GM12892 (cell line): Measurements from ENCODE around the gene BIVM.
A peak's percentile ranks its signal among the peaks of the same experiment; 100 is the strongest.

ENCODE experiments used
- DNase-seq: peaks from one replicate; pipeline ENCODE4 v3.0.0; 2011; ENCODE audit not compliant: insufficient read length
- FAIRE-seq: peaks from 2 replicates; lab custom pipeline; 2011; peaks lifted over from hg19 to GRCh38; lab: Jason Lieb, UNC
- POLR2A ChIP-seq: IDR thresholded peaks from 2 replicates; pipeline ENCODE4 v1.6.1; 2011; ENCODE audit warnings: low read depth, low read length, control low read depth
- POLR2AphosphoS5 ChIP-seq: IDR thresholded peaks from 2 replicates; pipeline ENCODE4 v1.6.1; 2011; ENCODE audit warnings: low read depth, low read length, control low read depth
- TAF1 ChIP-seq: IDR thresholded peaks from 2 replicates; pipeline ENCODE4 v1.6.1; 2011; ENCODE audit warnings: low read depth, mild to moderate bottlenecking, control low read depth, low read length, borderline replicate concordance

BIVM gene

GRCh38 chr13:102793611-102794355, 5.1 kb upstream of the BIVM start:
- TF ChIP-seq POLR2AphosphoS5 (no peak), POLR2A (no peak), TAF1 (no peak)
- DNase-seq = no peak
- FAIRE-seq = no peak

GRCh38 chr13:102799426-102800144, 666 bp downstream of the BIVM start:
- FAIRE-seq (no peak), DNase-seq (peak; percentile 23)
- TF ChIP-seq POLR2AphosphoS5 = no peak
- TF ChIP-seq TAF1 = no peak
- no peak for TF ChIP-seq POLR2A

- peak; percentile 5 for FAIRE-seq
- TF ChIP-seq POLR2A (peak; percentile 70; the same call in 1 of the 2 replicates), TAF1 (0 out of 2 replicates have a peak, but pooled peaks have one; percentile 25), POLR2AphosphoS5 (no peak)
- DNase-seq = peak; percentile 83
Measured at GRCh38 chr13:102800145-102801041, 1.5 kb downstream of the BIVM start.

GRCh38 chr13:102805680-102806079, 6.8 kb downstream of the BIVM start:
- DNase-seq (no peak), FAIRE-seq (no peak)
- TF ChIP-seq POLR2A (no peak), TAF1 (no peak), POLR2AphosphoS5 (no peak)

- no peak for TF ChIP-seq POLR2A
- TF ChIP-seq TAF1 = no peak
- no peak for TF ChIP-seq POLR2AphosphoS5
- DNase-seq (no peak), FAIRE-seq (no peak)
Measured at GRCh38 chr13:102807699-102808098, 8.8 kb downstream of the BIVM start.

- FAIRE-seq (peak; percentile 30), DNase-seq (no peak)
- TF ChIP-seq POLR2AphosphoS5 (no peak), POLR2A (no peak), TAF1 (no peak)
Measured at GRCh38 chr13:102812611-102813287, 13.8 kb downstream of the BIVM start.

- no peak for DNase-seq
- TF ChIP-seq POLR2A = no peak
- TF ChIP-seq TAF1 = no peak
- TF ChIP-seq POLR2AphosphoS5 = no peak
- FAIRE-seq = peak; percentile 64
Measured at GRCh38 chr13:102814025-102814607, 15.2 kb downstream of the BIVM start.

- DNase-seq (no peak), FAIRE-seq (no peak)
- TF ChIP-seq POLR2A (no peak), POLR2AphosphoS5 (no peak), TAF1 (no peak)
Measured at GRCh38 chr13:102814793-102815192, 15.9 kb downstream of the BIVM start.

- no peak for DNase-seq
- TF ChIP-seq POLR2AphosphoS5 (no peak), TAF1 (no peak), POLR2A (no peak)
- FAIRE-seq = no peak
Measured at GRCh38 chr13:102815788-102816187, 16.9 kb downstream of the BIVM start.

GRCh38 chr13:102816708-102817107, 17.8 kb downstream of the BIVM start:
- no peak for DNase-seq
- TF ChIP-seq TAF1 = no peak
- no peak for TF ChIP-seq POLR2A
- TF ChIP-seq POLR2AphosphoS5 = no peak
- FAIRE-seq = no peak
